WTC11 (cell line): ENCODE results near the gene FAM227B. TPM values are rescaled to one million over a fixed set of nuclear protein-coding genes. Genes with fewer than 3 reads are reported as not detected.

Experiments
- ATAC-seq: fragments of 200-7000 bp; cut with Tn5 transposase; 2 replicates; pipeline ENCODE4 v1.10.0; 2021; ENCODE audit warnings: mild to moderate bottlenecking, moderate library complexity
- CTCF ChIA-PET: fragments of 300-600 bp; sonication (Branson Sonifier 250); formaldehyde crosslinking; loops from one replicate; lab custom pipeline; 2021; ENCODE audit warnings: antibody characterized with exemption; lab: Charles Lee
- POLR2A ChIA-PET: fragments of 350-600 bp; sonication (Branson Sonifier 250); formaldehyde crosslinking; loops from one replicate; lab custom pipeline; 2021; ENCODE audit warnings: antibody characterized with exemption; lab: Charles Lee
- DNase-seq: peaks from one replicate; pipeline ENCODE4 v3.0.0; 2021; ENCODE audit warnings: low spot score
- H3K27ac Mint-ChIP-seq: 2 replicates; pipeline ENCODE4 v1.8.0; 2021; ENCODE audit warnings: mixed read lengths
- H3K27me3 Mint-ChIP-seq: 2 replicates; pipeline ENCODE4 v1.8.0; 2021; ENCODE audit warnings: low read depth, mild to moderate bottlenecking, moderate library complexity, mixed read lengths
- H3K36me3 Mint-ChIP-seq: 2 replicates; pipeline ENCODE4 v1.8.0; 2021; ENCODE audit warnings: mixed read lengths
- H3K4me1 Mint-ChIP-seq: 2 replicates; pipeline ENCODE4 v1.8.0; 2022; ENCODE audit warnings: mixed read lengths
- H3K4me3 Mint-ChIP-seq: 2 replicates; pipeline ENCODE4 v1.8.0; 2021; ENCODE audit warnings: mild to moderate bottlenecking, moderate library complexity, mixed read lengths
- H3K9me3 Mint-ChIP-seq: 2 replicates; pipeline ENCODE4 v1.8.0; 2021; ENCODE audit warnings: mixed read lengths
- ELF4 ChIP-seq: sonication (generic); formaldehyde crosslinking; IDR thresholded peaks from 2 replicates; pipeline ENCODE4 v1.8.1; 2022; ENCODE audit warnings: low read depth, mild to moderate bottlenecking, moderate library complexity, missing genetic modification reagents
- EMX1 ChIP-seq: fragments of 250-450 bp; sonication (Bioruptor Pico); IDR thresholded peaks from 2 replicates; pipeline ENCODE4 v1.8.0; 2021; ENCODE audit warnings: mild to moderate bottlenecking
- FOXP4 ChIP-seq: sonication (generic); formaldehyde crosslinking; IDR thresholded peaks from 2 replicates; pipeline ENCODE4 v1.8.0; 2022; ENCODE audit warnings: mild to moderate bottlenecking, missing genetic modification reagents
- GABPB1 ChIP-seq: sonication (generic); formaldehyde crosslinking; IDR thresholded peaks from 2 replicates; pipeline ENCODE4 v1.8.1; 2023; ENCODE audit warnings: mild to moderate bottlenecking, missing genetic modification reagents
- HMGA2 ChIP-seq: fragments of 250-450 bp; sonication (Bioruptor Pico); IDR thresholded peaks from 2 replicates; pipeline ENCODE4 v1.4.0; 2021; ENCODE audit warnings: mild to moderate bottlenecking, moderate library complexity
- MYBL2 ChIP-seq: sonication (generic); formaldehyde crosslinking; IDR thresholded peaks from 2 replicates; pipeline ENCODE4 v1.8.1; 2023; ENCODE audit warnings: mild to moderate bottlenecking, moderate library complexity, missing genetic modification reagents
- NFATC4 ChIP-seq: fragments of 250-450 bp; sonication (Bioruptor Pico); IDR thresholded peaks from 2 replicates; pipeline ENCODE4 v1.9.0; 2021; ENCODE audit warnings: mild to moderate bottlenecking
- NFE2L1 ChIP-seq: sonication (generic); formaldehyde crosslinking; IDR thresholded peaks from 2 replicates; pipeline ENCODE4 v1.8.1; 2023; ENCODE audit warnings: missing genetic modification reagents
- NR2C2 ChIP-seq: sonication (generic); formaldehyde crosslinking; IDR thresholded peaks from 2 replicates; pipeline ENCODE4 v1.8.0; 2022; ENCODE audit warnings: mild to moderate bottlenecking, missing genetic modification reagents
- PRRX2 ChIP-seq: fragments of 250-450 bp; sonication (Bioruptor Pico); IDR thresholded peaks from 2 replicates; pipeline ENCODE4 v1.8.0; 2021; ENCODE audit warnings: mild to moderate bottlenecking
- TEAD4 ChIP-seq: sonication (generic); formaldehyde crosslinking; IDR thresholded peaks from 2 replicates; pipeline ENCODE4 v1.8.0; 2022; ENCODE audit warnings: mild to moderate bottlenecking, missing genetic modification reagents
- ZBTB21 ChIP-seq: sonication (generic); formaldehyde crosslinking; IDR thresholded peaks from 2 replicates; pipeline ENCODE4 v1.8.1; 2023; ENCODE audit warnings: mild to moderate bottlenecking, missing genetic modification reagents, borderline replicate concordance
- ZNF263 ChIP-seq: sonication (generic); formaldehyde crosslinking; IDR thresholded peaks from 2 replicates; pipeline ENCODE4 v1.8.1; 2022; ENCODE audit warnings: low read depth, mild to moderate bottlenecking, moderate library complexity, missing genetic modification reagents
- ZNF281 ChIP-seq: sonication (generic); formaldehyde crosslinking; IDR thresholded peaks from 2 replicates; pipeline ENCODE4 v1.8.0; 2023; ENCODE audit warnings: mild to moderate bottlenecking, missing genetic modification reagents
- ZNF532 ChIP-seq: fragments of 250-450 bp; sonication (Bioruptor Pico); IDR thresholded peaks from 2 replicates; pipeline ENCODE4 v1.9.0; 2021; ENCODE audit warnings: mild to moderate bottlenecking, borderline replicate concordance
- ZNF671 ChIP-seq: fragments of 250-450 bp; sonication (Bioruptor Pico); IDR thresholded peaks from 2 replicates; pipeline ENCODE4 v1.8.0; 2021; ENCODE audit warnings: mild to moderate bottlenecking
- total RNA-seq: library from RNA; stranded (reverse); gene quantifications from 3 replicates; pipeline ENCODE4 v1.2.3, GENCODE V29; 2021
- TF ChIP-seq, protein P1 (sequence below): fragments of 200-600 bp; IDR thresholded peaks from 2 replicates; pipeline ENCODE4 v1.8.0; 2022; ENCODE audit warnings: antibody characterized with exemption

The FAM227B gene
- total RNA-seq, 1 experiment from 2014 or later, result 6.8 TPM

DNA sequence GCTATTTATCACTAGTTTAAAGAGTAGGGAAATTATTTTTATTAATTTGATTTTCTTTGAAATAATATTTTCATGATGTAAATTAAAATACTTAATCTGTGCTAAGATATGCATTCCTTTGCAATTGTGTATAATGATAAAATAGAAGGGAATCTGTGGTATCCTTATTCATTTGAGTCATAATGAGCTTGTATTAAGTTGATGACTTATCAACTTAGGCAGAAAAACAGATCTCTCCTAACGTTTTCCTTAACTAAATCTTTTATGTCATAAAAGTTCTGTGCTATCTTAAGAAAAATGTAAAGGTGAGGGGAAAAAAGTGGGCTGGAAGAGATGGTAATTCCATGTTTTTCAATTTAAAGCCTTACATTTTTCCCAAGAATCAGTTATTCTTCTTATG lies 195.7 kb downstream of the FAM227B start (continued):
- TF ChIP-seq ZNF281 (CRISPR knock-in tag) (no peak), PRRX2 (CRISPR knock-in tag) (no peak), ZNF263 (CRISPR knock-in tag) (no peak), NR2C2 (CRISPR knock-in tag) (no peak), ELF4 (CRISPR knock-in tag) (no peak)
- TF ChIP-seq, protein P1, sequence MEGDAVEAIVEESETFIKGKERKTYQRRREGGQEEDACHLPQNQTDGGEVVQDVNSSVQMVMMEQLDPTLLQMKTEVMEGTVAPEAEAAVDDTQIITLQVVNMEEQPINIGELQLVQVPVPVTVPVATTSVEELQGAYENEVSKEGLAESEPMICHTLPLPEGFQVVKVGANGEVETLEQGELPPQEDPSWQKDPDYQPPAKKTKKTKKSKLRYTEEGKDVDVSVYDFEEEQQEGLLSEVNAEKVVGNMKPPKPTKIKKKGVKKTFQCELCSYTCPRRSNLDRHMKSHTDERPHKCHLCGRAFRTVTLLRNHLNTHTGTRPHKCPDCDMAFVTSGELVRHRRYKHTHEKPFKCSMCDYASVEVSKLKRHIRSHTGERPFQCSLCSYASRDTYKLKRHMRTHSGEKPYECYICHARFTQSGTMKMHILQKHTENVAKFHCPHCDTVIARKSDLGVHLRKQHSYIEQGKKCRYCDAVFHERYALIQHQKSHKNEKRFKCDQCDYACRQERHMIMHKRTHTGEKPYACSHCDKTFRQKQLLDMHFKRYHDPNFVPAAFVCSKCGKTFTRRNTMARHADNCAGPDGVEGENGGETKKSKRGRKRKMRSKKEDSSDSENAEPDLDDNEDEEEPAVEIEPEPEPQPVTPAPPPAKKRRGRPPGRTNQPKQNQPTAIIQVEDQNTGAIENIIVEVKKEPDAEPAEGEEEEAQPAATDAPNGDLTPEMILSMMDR, result no peak

DNA sequence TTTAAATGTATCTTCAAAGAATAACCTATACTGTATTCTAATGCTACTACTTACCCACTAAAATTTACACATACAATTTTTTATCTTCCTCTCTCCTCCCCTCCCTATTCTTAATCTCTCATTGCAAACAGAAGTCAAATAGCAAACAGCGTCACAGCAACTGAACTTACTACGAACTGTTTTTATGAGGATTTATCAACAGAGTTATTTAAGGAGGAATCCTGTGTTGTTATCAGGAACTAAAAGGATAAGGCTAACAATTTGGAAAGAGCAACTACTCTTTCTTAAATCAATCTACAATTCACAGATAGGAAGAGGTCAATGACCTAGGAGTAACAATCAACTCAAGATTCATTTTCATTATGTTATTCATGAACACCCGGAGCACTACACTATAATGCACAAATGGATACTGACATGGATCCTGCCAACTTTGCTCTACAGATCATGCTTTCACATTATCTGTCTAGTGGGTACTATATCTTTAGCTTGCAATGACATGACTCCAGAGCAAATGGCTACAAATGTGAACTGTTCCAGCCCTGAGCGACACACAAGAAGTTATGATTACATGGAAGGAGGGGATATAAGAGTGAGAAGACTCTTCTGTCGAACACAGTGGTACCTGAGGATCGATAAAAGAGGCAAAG lies 196.6 kb downstream of the FAM227B start:
- ATAC-seq, result no peak
- Mint-ChIP-seq H3K27me3 (no peaks in the 10 kb centered on the region), H3K4me3 (no peak overlapping the region), H3K27ac (no peak overlapping the region), H3K9me3 (no peaks in the 10 kb centered on the region), H3K4me1 (peaks cover 2% of the 10 kb centered on the region)
- DNase-seq, result no peak
- CTCF ChIA-PET, result interaction anchor here (0.5 to 5.6 kb wide), 3 partner anchors 8 to 188 kb away, joined by 3 to 131 read pairs (median 5); no protein-coding TSS in a partner anchor
- TF ChIP-seq NFE2L1 (CRISPR knock-in tag) (no peak), NR2C2 (CRISPR knock-in tag) (no peak), MYBL2 (CRISPR knock-in tag) (no peak), HMGA2 (CRISPR knock-in tag) (no peak), ELF4 (CRISPR knock-in tag) (no peak), ZBTB21 (CRISPR knock-in tag) (no peak), NFATC4 (CRISPR knock-in tag) (no peak), EMX1 (CRISPR knock-in tag) (no peak), ZNF532 (CRISPR knock-in tag) (no peak), TEAD4 (CRISPR knock-in tag) (no peak), GABPB1 (CRISPR knock-in tag) (no peak), ZNF671 (CRISPR knock-in tag) (no peak), FOXP4 (CRISPR knock-in tag) (no peak)
- TF ChIP-seq, protein P1, result no peak
- TF ChIP-seq, all 79 proteins: peak for 0
- POLR2A ChIA-PET, result no interaction called here
- no peaks in the 10 kb centered on the region for H3K36me3 Mint-ChIP-seq
